Left lung (tissue), 14 donors: ENCODE results near the gene AMOT. TPM values are rescaled to one million over a fixed set of nuclear protein-coding genes. Genes with fewer than 3 reads are reported as not detected.
A peak's percentile ranks its signal among the peaks of the same experiment; 100 is the strongest.

Experiments
- ATAC-seq: fragments of 200-7000 bp; cut with Tn5 transposase; one replicate; pipeline ENCODE4 v1.9.1; 2020; ENCODE audit warnings: moderate library complexity
- DNase-seq, 4 donors: peaks; one replicate each; pipeline ENCODE4 v3.0.0-alpha.2; 2013 to 2020
- H3K27ac ChIP-seq, 2 donors: fragments of 200-600 bp; sonication (generic) in 1 of 2; one replicate each; pipeline versions ENCODE4 v1.5.0 to v1.8.0; 2020 to 2021
- H3K27me3 ChIP-seq, 2 donors: fragments of 200-600 bp; sonication (generic) in 1 of 2; one replicate each; pipeline versions ENCODE4 v1.5.0 to v1.8.0; 2020 to 2021
- H3K36me3 ChIP-seq, 2 donors: fragments of 200-600 bp; sonication (generic) in 1 of 2; one replicate each; pipeline versions ENCODE4 v1.5.0 to v1.8.0; 2020 to 2021
- H3K4me1 ChIP-seq, 2 donors: fragments of 200-600 bp; one replicate each; pipeline ENCODE4 v1.8.0; 2021
- H3K4me3 ChIP-seq, 2 donors: fragments of 200-600 bp; sonication (generic) in 1 of 2; one replicate each; pipeline versions ENCODE4 v1.5.0 to v1.8.0; 2020 to 2021; ENCODE audit warnings: mild to moderate bottlenecking in 1 of 2
- H3K9me3 ChIP-seq, 2 donors: fragments of 200-600 bp; sonication (generic) in 1 of 2; one replicate each; pipeline versions ENCODE4 v1.5.0 to v1.8.0; 2020 to 2021
- CTCF ChIP-seq, 2 donors: fragments of 200-600 bp; sonication (generic) in 1 of 2; IDR thresholded peaks; one replicate each; pipeline versions ENCODE4 v1.5.0 to v1.8.0; 2021; ENCODE audit warnings: antibody characterized with exemption in 2 of 2
- intact Hi-C, 2 donors: fragments of 100-400 bp; cut with DNase I; formaldehyde crosslinking; loops; one replicate each; pipeline versions ENCODE4 v1.11.2 to v1.14.2; 2022
- long read RNA-seq, 12 donors: library from polyadenylated mRNA in 2 of 12; unstranded in 2 of 12; transcript quantifications; one replicate each; pipeline ENCODE4 v2.0.0 and lab custom pipeline, GENCODE V29; 2019 to 2026
- polyA plus RNA-seq, 6 donors: library from polyadenylated mRNA; unstranded; fragments of 120-200 nt; gene quantifications; one replicate each; pipeline ENCODE4 v1.2.1, GENCODE V29; 2013; ENCODE audit not compliant: insufficient read length in 6 of 6
- total RNA-seq, 2 donors: library from RNA; stranded (reverse); fragmentation: NEBNext Ultra II Directional; extraction: Animal tissue kit (Norgen Biotek cat#: 25700); gene quantifications; one replicate each; pipeline ENCODE4 v1.2.1, GENCODE V29; 2021
- donor health status: DM: no; HTN: yes; CAD: no.
- donor health status: DM: no; HTN: no; CAD: no.

Gene AMOT
- total RNA-seq (10 to 100 TPM in 1 of 2 donors, 1 to 10 TPM in 1; 7.5 to 31.0 TPM), polyA plus RNA-seq (10 to 100 TPM; 20.6 to 25.7 (median 21.6) TPM)
- long read RNA-seq, donor 1, full-length matches to known transcripts = 3 of 3 reads
- long read RNA-seq, donor 1, partial matches to known transcripts = 0 of 3 reads
- long read RNA-seq, donor 1, other reads (novel, unspliced or antisense) = 0 of 3 reads
- long read RNA-seq, donor 2, partial matches to known transcripts = 0 of 3 reads
- long read RNA-seq, donor 2, other reads (novel, unspliced or antisense) = 0 of 3 reads
- long read RNA-seq, donor 3, partial matches to known transcripts = 0 of 2 reads
- long read RNA-seq, donor 3, other reads (novel, unspliced or antisense) = 0 of 2 reads
- long read RNA-seq, donor 4, partial matches to known transcripts = 0 of 1 reads
- long read RNA-seq, donor 4, other reads (novel, unspliced or antisense) = 1 of 1 reads
- long read RNA-seq, donor 5, partial matches to known transcripts = 0 of 1 reads
- long read RNA-seq, donor 5, other reads (novel, unspliced or antisense) = 0 of 1 reads
- long read RNA-seq, donor 6, partial matches to known transcripts = 0 of 2 reads
- long read RNA-seq, donor 6, other reads (novel, unspliced or antisense) = 0 of 2 reads
- long read RNA-seq, donor 7, partial matches to known transcripts = 0 of 1 reads
- long read RNA-seq, donor 7, other reads (novel, unspliced or antisense) = 0 of 1 reads
- long read RNA-seq, donor 8 = 0 reads
- long read RNA-seq, donor 9 = 0 reads
- long read RNA-seq, donor 10 = 0 reads
- long read RNA-seq, donor 11, partial matches to known transcripts = 0 of 1 reads
- long read RNA-seq, donor 11, other reads (novel, unspliced or antisense) = 0 of 1 reads
- long read RNA-seq, donor 12, partial matches to known transcripts = 0 of 2 reads
- long read RNA-seq, donor 12, other reads (novel, unspliced or antisense) = 0 of 2 reads

DNA sequence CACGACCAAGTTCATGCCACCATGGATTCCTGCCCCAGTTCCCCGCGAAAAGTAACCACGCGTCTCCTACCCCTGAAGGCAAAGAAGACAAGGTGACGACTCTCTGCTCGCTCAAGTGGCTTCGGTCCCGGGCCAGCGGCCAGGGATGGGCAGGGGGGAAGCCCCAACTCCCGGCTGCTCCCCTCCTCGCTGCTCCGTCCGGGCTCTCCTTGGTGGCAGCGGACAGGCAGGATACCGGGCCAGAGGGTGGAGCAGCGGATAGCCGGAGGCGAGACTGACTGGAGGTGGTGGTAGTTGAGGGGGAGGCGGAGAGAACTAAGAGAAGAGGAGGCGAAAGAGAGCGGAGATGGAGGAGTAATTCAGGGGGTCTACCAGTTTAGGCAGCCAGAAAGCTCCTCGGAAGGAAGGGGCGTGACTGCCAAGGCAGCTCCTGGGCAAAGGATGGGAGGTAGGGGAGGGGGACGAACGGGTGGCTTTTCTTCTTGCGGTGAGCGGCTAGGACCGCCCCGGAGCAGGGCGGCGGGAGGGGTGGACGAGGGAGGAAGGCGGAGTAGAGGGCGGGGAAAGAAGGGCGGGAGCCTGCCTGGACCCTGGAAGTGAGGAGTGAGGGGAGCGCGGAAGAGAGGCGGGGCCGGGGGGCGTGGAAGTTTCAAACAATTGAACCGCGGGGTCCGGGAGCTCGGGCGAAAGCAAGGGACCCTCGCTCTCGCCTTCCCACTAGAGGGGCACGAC lies at the start of gene AMOT:
Gene AMOT (minus strand): TSS at position 450 of the 732 bp plus-strand sequence. CDS start 17,705 bp downstream, outside the sequence.
- Histone ChIP-seq H3K4me3 (peak within 1 kb of the TSS; percentile 39 to 60), H3K36me3 (no peaks in the 10 kb centered on the region), H3K4me1 (no peaks in the 10 kb centered on the region), H3K27me3 (peaks cover 0 to 11% of the 10 kb centered on the region in 2 donors), H3K9me3 (no peaks in the 10 kb centered on the region), H3K27ac (peak within 1 kb of the TSS; percentile 75 to 76)
- peak; percentile 95 for ATAC-seq
- DNase-seq = peak; percentile 78 to 89 (median 85)
- intact Hi-C loops = no loop called here
- no peak for TF ChIP-seq CTCF (IDR thresholded peaks at IDR 0.05)

DNA sequence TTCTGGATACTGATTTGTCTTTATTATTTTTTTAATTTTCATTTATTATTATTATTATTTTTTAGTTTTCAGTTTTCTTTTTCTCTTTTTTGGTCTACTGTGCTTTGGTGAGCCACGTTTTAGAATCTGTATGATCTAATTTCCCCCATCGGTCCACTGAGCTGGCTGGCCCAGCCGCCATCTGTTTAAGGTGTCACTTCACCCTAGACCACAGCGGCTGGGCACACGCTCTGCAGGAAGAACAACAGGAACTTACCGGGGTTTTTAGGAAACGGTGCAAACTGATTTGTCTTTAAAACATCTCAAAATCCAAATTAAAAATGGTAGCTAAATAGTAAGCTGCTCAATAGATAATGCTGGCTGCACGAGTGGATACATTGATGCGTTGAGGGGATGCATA lies 48.8 kb upstream of the AMOT start:
- no peak overlapping the region for H3K27ac ChIP-seq
- H3K4me3 ChIP-seq = no peak overlapping the region
- H3K36me3 ChIP-seq = no peaks in the 10 kb centered on the region
- H3K27me3 ChIP-seq = peaks cover 0 to 24% of the 10 kb centered on the region in 2 donors
- DNase-seq (no peak), ATAC-seq (no peak)
- TF ChIP-seq CTCF (IDR thresholded peaks at IDR 0.05) = no peak
- no peaks in the 10 kb centered on the region for H3K4me1 ChIP-seq
- H3K9me3 ChIP-seq = no peaks in the 10 kb centered on the region
- intact Hi-C loops = no loop called here

- Histone ChIP-seq H3K4me3 (no peak overlapping the region), H3K27ac (no peak overlapping the region), H3K27me3 (peaks cover 0 to 21% of the 10 kb centered on the region in 2 donors), H3K4me1 (no peaks in the 10 kb centered on the region), H3K9me3 (no peaks in the 10 kb centered on the region), H3K36me3 (no peaks in the 10 kb centered on the region)
- TF ChIP-seq CTCF (IDR thresholded peaks at IDR 0.05) = no peak
- intact Hi-C loops = no loop called here
- DNase-seq (no peak), ATAC-seq (no peak)
These were observed 48.3 kb upstream of the AMOT start for GRCh38 chrX:112888916-112889315.

GRCh38 chrX:112877771-112878173 lies 37.1 kb upstream of the AMOT start:
- intact Hi-C loops = no loop called here
- H3K4me1 ChIP-seq = no peaks in the 10 kb centered on the region
- H3K27me3 ChIP-seq = peaks cover 0 to 10% of the 10 kb centered on the region in 2 donors
- H3K36me3 ChIP-seq = no peaks in the 10 kb centered on the region
- H3K4me3 ChIP-seq = no peak overlapping the region
- no peak for ATAC-seq
- no peak for DNase-seq
- no peak for TF ChIP-seq CTCF (IDR thresholded peaks at IDR 0.05)
- no peaks in the 10 kb centered on the region for H3K9me3 ChIP-seq
- H3K27ac ChIP-seq = no peak overlapping the region
